ENCODE measurements around the gene HK1. TPM values are rescaled to one million over a fixed set of nuclear protein-coding genes. Genes with fewer than 3 reads are reported as not detected.

The HK1 gene
- total RNA-seq, 1 experiment from 2014 or later: 98.8 TPM

DNA sequence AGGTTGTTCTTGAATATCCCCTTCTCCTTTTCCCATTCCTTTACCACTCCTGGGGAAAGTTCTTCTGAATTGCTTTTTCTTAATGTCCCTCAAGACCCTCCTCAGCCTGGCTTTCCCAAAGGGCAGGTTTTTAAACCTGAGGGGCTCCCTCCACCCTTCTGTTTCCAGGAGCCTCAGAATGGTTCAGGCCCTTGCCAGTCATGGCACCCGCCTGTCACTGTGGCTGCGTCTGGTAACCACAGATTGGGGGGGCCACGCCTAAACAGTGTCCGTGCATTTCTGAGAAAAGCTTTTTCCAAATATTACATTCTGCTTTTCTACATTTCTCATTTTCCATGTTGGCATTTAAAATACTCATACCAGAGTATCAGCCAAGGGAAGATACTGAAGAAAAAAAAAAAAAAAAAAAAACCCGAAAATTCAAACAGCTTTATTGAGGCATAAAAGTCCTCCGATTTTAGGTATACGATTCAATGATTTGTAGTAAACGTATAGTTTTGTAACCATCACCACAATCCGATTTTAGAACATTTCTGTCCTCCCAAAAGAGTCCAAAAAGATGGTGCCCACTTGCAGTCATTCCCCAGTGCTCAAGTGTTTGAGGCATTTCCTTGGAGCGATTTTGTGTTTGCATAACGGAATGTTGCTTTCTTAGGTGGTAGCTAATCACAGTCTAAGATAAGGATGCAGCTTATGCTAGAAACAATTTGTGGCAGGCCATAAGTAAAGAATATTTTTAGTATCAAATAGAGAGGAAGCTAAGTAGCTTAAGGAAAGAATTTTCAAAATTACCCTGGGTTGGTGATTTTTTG, 36.0 kb upstream of the HK1 start:
- Histone ChIP-seq H3K4me1 (ENCODE audit: insufficient read depth, low read length) (no peaks in the 10 kb centered on the region), H2BK12ac (ENCODE audit: insufficient read length, low read depth, low read length) (no peak overlapping the region), H3K79me2 (ENCODE audit: insufficient read depth, low read length) (no peaks in the 10 kb centered on the region), H3K18ac (ENCODE audit: insufficient read length, low read depth, low read length) (no peak overlapping the region), H3K4me2 (ENCODE audit: insufficient read depth, insufficient read length, low read length) (no peak overlapping the region), H2BK120ac (ENCODE audit: low read depth, low read length, poor library complexity, severe bottlenecking) (no peak overlapping the region), H3K9me3 (ENCODE audit: control insufficient read depth, low read depth, low read length) (no peaks in the 10 kb centered on the region), H3K27me3 (ENCODE audit: insufficient read depth, low read length) (no peaks in the 10 kb centered on the region), H4K8ac (replicated peaks; ENCODE audit: insufficient read length, low read depth, low read length) (no peak overlapping the region), H3K79me1 (ENCODE audit: insufficient read depth, low read depth, low read length, poor library complexity, severe bottlenecking) (no peaks in the 10 kb centered on the region), H3T11ph (ENCODE audit: low read length) (no peak overlapping the region), H2AFZ (ENCODE audit: low read length) (no peak overlapping the region), H3K23ac (ENCODE audit: insufficient read length, low read depth, low read length) (no peak overlapping the region), H2AK5ac (ENCODE audit: insufficient read length, low read length) (no peak overlapping the region), H3K56ac (ENCODE audit: insufficient read length, low read depth, low read length) (no peak overlapping the region), H4K5ac (ENCODE audit: insufficient read length, low read depth, low read length) (no peak overlapping the region), H3K23me2 (ENCODE audit: insufficient read length, low read depth, low read length, poor library complexity, severe bottlenecking) (no peaks in the 10 kb centered on the region), H3K27ac (ENCODE audit: insufficient read length, low read depth, low read length) (no peak overlapping the region), H2BK15ac (ENCODE audit: low read depth, low read length) (no peak overlapping the region), H4K91ac (ENCODE audit: insufficient read length, low read depth, low read length) (no peak overlapping the region), H4K20me1 (ENCODE audit: control insufficient read depth, insufficient read depth, insufficient read length) (no peaks in the 10 kb centered on the region), H2BK5ac (ENCODE audit: insufficient read length, low read length) (no peak overlapping the region), H3K4ac (ENCODE audit: low read depth, low read length) (no peak overlapping the region), H3K9ac (ENCODE audit: extremely low read depth, insufficient read length, low read length) (no peak overlapping the region), H3K14ac (ENCODE audit: insufficient read depth, low read length) (no peak overlapping the region), H2BK20ac (ENCODE audit: low read depth, low read length, poor library complexity, severe bottlenecking) (no peak overlapping the region)
- DNase-seq: no peak
- WGBS (ENCODE audit: extremely low coverage, insufficient read length, low lambda C conversion rate): no CpG with 5 or more reads among the region's 11 CpGs
- no peak overlapping the region; a peak in 1 of 7 replicates for H3K27ac Mint-ChIP-seq
- peaks cover 6% of the 10 kb centered on the region for H3K27me3 Mint-ChIP-seq (ENCODE audit: low read depth)
- no peak overlapping the region for H3K4me3 Mint-ChIP-seq
- peaks cover 18 to 19% of the 10 kb centered on the region in 2 experiments for H3K4me1 Mint-ChIP-seq
- no peaks in the 10 kb centered on the region for H3K36me3 Mint-ChIP-seq (ENCODE audit: insufficient read depth in 1 of 3, low read depth in 3 of 3)
- TF ChIP-seq, protein P1, sequence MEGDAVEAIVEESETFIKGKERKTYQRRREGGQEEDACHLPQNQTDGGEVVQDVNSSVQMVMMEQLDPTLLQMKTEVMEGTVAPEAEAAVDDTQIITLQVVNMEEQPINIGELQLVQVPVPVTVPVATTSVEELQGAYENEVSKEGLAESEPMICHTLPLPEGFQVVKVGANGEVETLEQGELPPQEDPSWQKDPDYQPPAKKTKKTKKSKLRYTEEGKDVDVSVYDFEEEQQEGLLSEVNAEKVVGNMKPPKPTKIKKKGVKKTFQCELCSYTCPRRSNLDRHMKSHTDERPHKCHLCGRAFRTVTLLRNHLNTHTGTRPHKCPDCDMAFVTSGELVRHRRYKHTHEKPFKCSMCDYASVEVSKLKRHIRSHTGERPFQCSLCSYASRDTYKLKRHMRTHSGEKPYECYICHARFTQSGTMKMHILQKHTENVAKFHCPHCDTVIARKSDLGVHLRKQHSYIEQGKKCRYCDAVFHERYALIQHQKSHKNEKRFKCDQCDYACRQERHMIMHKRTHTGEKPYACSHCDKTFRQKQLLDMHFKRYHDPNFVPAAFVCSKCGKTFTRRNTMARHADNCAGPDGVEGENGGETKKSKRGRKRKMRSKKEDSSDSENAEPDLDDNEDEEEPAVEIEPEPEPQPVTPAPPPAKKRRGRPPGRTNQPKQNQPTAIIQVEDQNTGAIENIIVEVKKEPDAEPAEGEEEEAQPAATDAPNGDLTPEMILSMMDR (conservative IDR thresholded peaks at IDR 0.05): no peak
- no peaks in the 10 kb centered on the region for H3K9me3 Mint-ChIP-seq

Measured in H9 (cell line).